GM04504 (cell line): ENCODE measurements around the gene ANKH.

ENCODE experiments used
- DNase-seq: peaks from one replicate; pipeline ENCODE4 v3.0.0-alpha.2; 2012; ENCODE audit warnings: low read depth

ANKH gene

GRCh38 chr5:14759744-14760547 lies 111.6 kb downstream of the ANKH start:
- DNase-seq: no peak

DNA sequence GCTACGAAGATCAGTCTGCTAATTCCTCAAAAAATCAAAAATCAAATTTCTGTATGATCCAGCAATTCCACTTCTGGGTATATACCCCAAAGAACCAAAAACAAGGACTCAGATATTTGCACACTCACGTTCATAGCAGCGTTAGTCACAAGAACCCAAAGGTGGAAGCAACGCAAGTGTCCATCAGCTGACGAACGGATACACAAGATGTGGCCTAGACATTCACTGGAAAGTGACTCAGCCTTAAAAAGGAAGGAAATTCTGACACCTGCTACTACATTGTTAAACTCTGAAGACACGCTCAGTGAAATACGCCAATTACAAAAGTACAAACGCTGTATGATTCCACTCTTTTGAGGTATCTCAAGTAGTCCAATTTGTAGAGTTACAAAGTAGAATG lies 113.7 kb downstream of the ANKH start:
- no peak for DNase-seq

DNA sequence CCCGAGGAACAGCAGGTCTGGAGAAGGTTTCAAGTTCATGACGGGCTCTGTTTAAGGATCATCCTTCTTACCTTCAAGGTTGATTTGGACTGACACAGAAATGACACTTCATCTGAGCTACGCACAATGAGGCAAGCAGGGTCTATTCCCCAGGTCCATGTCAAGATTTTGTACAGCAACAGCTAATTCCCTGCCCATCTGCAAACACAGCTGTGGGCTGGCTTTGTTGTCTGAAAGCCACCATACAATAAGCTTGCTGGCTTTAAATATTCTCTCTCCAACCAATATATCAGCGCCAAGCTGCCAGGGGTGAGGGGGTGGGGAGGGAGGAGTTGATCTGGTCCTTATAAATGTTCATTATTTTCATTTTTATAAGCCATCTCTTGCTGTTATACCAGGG lies 115.1 kb downstream of the ANKH start:
- no peak for DNase-seq

DNA sequence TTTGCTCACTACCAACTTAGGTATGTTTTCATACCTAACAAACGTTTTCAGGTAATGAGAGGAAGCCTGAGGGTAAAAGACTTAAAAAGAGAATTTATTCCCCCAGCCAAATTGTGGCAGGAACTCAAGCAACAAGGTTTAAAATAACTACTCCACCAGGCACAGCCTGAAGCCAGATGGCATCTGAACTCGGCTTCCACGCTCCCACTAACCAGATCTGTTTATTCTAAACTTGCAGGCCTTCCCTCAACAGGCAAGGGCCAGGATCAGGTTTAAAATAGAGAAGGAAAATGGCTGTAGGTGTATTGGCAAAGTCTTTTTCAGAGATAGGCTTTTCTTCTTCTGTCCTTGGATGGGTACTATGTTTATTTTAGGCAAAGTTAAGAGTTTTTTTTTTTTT lies 117.6 kb downstream of the ANKH start:
- no peak for DNase-seq

GRCh38 chr5:14753292-14753691 lies 118.3 kb downstream of the ANKH start:
- no peak for DNase-seq

DNA sequence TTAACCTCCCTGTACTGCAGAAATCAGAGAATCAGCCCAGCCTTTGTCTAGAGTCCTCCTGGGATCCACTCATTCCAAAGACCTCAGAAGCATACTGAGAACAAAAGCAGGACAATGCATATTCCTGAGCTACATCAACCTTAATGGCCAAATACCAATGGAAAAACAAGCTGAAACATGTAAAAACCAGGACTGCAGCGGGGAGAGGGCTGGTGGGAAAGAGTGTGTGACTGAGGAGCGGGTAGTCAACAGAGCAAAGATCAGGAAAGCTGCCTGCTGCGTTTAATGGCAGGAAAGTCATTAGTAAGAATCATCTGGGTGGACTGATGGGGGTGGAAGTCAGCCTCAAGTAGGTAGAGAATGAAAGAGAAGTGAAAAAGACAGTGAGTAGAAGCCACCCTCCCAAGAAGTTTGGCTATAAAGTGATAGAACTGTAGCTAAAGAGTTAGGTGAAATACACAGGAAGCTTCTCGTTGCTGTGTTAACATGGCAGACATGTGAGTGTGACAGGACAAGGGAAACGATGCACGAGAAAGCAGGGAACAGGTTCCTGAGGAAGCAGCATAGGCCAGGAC lies 119.0 kb downstream of the ANKH start:
- DNase-seq: no peak

DNA sequence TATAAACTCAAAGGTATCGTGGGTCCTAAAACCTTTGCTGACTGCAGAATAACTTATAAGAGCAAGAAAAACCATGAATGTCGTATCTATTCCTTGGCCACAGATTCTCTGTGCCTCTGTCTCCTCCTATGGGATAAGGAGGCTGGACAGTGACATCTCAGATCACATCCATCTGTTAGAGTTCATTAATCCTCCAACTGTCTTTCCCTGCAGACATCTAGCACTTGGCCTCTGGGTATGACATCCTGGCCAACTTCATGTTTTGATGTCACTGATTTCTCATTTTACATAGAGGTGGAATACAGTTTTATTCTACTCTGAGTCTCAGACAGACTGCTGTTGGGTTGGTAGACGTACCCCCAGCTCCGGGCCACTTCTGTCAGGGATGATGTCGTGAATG lies 120.9 kb downstream of the ANKH start:
- DNase-seq: no peak

DNA sequence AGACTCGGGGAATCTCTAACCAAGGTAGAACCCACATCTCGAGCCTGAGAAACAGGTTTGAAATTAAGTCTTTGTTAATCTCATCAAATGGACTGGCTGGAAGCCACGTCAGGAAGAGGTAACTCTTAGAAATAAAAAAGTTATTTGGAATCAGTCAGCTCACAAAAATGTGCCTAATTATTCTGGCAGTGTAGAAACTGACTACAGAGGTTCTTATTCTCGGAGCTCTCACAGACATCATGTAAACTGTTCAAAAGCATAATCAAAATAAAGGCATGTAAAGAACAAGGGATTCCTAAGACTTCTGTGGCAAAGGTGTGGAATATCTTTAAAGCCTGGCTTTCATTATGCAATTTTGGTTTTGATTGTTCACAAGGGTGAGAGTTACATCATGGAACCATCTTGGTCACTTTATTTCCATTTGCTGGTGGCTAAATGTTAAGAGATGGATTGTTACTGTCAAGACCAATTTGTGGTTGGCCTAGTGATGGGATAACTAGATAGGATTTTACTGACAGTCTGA lies 121.9 kb downstream of the ANKH start:
- no peak for DNase-seq

GRCh38 chr5:14748180-14748900 lies 123.2 kb downstream of the ANKH start:
- no peak for DNase-seq

- no peak for DNase-seq
Measured at GRCh38 chr5:14745753-14746152, 125.8 kb downstream of the ANKH start.

DNA sequence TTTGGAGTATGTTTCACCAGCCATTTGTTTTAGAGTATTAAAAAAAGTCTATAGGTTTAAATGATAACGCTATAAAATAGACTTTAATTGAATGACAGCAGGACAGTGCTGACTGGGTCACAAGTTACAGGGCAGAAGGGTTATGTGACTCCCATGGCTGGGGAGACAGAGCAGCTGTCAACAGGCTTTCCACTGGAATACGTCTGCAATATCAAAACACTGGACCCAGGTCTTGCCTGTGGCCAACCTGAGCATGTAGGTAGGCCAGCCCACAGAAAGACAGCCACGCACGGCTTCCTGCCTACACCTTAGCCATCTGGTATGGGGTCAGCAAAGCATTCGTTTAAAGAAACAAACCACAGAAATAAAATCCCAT lies 126.4 kb downstream of the ANKH start:
- no peak for DNase-seq

GRCh38 chr5:14744296-14745187 lies 127.0 kb downstream of the ANKH start:
- DNase-seq: no peak

- DNase-seq: no peak
Measured at GRCh38 chr5:14743601-14744295, 127.8 kb downstream of the ANKH start.

DNA sequence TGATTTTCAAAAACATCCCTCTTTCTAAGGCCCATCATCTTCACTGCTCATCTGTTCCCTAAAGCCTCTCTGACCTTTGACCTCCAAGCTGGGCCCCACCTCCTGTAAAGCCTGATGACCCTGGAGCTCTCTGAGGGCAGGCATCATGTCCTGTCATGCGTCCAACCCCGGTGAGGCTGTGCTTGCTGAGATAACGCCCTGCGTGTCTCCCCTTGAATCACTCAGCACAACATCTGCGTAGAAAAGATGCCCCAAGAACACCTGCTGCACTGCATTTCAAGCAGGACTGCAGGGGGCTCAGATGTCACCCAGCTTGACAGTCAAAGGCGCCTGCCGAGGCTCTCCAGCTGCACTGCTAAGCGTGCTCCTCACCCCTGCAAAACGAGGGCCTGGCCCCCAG lies 129.1 kb downstream of the ANKH start:
- DNase-seq: no peak

GRCh38 chr5:14741801-14742440 lies 129.7 kb downstream of the ANKH start:
- DNase-seq: no peak

DNA sequence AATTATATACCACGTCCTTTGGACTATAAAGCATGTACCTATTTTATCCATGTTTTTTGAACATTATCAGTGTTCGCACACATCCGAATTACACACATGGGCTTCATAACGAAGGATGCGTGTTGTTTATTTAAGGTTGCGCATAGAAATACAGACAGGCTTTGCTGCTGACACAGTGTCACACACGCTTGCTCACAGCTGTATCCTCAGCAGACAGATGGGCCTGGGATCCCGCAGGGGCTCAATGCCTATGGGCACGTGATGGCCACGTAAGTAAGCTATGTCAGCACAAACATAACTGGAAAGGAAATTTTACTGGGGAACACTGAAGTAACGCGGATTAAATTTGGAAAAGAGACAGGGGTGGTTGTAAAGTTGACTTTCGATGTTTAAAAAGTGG lies 130.4 kb downstream of the ANKH start:
- DNase-seq: no peak

DNA sequence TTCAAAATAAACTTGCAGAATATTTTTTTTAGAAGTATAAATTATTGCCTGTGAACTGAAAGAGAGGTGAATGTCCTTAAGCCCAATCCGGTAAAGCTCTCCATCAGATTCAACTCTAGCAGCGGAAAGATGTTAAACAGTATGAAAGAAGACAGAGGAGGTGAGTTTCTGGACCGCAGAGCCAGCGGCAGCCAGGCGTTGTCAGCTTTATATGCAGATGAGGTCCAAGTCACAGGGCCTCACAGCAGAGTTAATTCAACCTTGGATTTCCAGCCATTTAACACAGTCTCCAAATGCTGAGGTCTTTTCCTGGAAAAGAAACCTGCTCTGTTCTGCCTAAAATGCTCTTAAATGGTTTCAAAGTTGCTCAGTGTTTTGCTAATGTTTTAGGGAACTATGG lies 131.6 kb downstream of the ANKH start:
- no peak for DNase-seq

- no peak for DNase-seq
Measured at GRCh38 chr5:14739538-14739937, 132.0 kb downstream of the ANKH start.

DNA sequence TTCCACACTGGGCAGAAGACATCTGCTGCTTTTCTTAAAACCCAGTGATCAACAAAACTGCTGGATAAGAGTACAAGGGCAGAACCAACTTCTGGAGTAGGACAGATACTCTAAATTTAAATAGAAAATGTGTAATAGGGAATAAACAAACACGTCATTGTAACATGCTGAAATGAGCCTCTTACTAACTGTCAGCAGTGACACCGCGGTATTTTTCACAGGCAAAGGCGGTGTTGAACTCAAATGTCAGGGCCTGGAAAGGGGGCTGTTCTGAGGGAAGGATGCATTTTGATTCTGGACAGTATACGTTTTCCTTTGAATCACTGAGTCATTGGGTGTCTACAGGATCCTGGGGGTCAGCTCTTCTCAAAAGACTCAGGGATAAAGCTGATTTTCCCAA lies 133.5 kb downstream of the ANKH start:
- no peak for DNase-seq

- DNase-seq: no peak
Measured at GRCh38 chr5:14737291-14737690, 134.3 kb downstream of the ANKH start.

- DNase-seq: no peak
Measured at GRCh38 chr5:14735944-14736343, 135.6 kb downstream of the ANKH start.
